HEK293T (cell line): ENCODE measurements around the gene DMAC2.
A peak's percentile ranks its signal among the peaks of the same experiment; 100 is the strongest.

Source experiments
- CTCF ChIA-PET: fragments of 350-600 bp; formaldehyde crosslinking; extraction: SDS; loops from one replicate; lab custom pipeline; 2021; ENCODE audit warnings: antibody characterized with exemption, inconsistent platforms; lab: Yijun Ruan, JAX
- POLR2A ChIA-PET: fragments of 350-600 bp; formaldehyde crosslinking; extraction: SDS; loops from one replicate; lab custom pipeline; 2020; ENCODE audit warnings: antibody characterized with exemption, inconsistent platforms; lab: Yijun Ruan, JAX
- DNase-seq: peaks from one replicate; pipeline ENCODE4 v3.0.0; 2012; ENCODE audit warnings: mixed read lengths; ENCODE audit errors: extremely low spot score
- ARNT ChIP-seq: fragments of 450-650 bp; IDR thresholded peaks from 2 replicates; pipeline ENCODE4 v1.6.1; 2017; ENCODE audit warnings: mild to moderate bottlenecking
- BHLHE40 ChIP-seq: fragments of 450-650 bp; IDR thresholded peaks from 2 replicates; pipeline ENCODE4 v1.6.1; 2016; ENCODE audit warnings: mild to moderate bottlenecking, moderate library complexity, borderline replicate concordance
- CTBP1 ChIP-seq: fragments of 450-650 bp; IDR thresholded peaks from 2 replicates; pipeline ENCODE4 v1.6.1; 2016; ENCODE audit warnings: borderline replicate concordance
- ELF4 ChIP-seq: fragments of 450-650 bp; IDR thresholded peaks from 2 replicates; pipeline ENCODE4 v1.6.1; 2017; ENCODE audit warnings: antibody characterized with exemption
- FOXA1 ChIP-seq: fragments of 450-650 bp; IDR thresholded peaks from 2 replicates; pipeline ENCODE4 v1.6.1; 2016; ENCODE audit warnings: mild to moderate bottlenecking
- FOXK2 ChIP-seq: fragments of 450-650 bp; IDR thresholded peaks from 2 replicates; pipeline ENCODE4 v1.6.1; 2016; ENCODE audit warnings: mild to moderate bottlenecking
- FOXM1 ChIP-seq: fragments of 450-650 bp; IDR thresholded peaks from 2 replicates; pipeline ENCODE4 v1.6.1; 2017; ENCODE audit warnings: mild to moderate bottlenecking, borderline replicate concordance
- HDGF ChIP-seq: fragments of 450-650 bp; IDR thresholded peaks from 2 replicates; pipeline ENCODE4 v1.6.1; 2017; ENCODE audit warnings: antibody characterized with exemption, borderline replicate concordance
- L3MBTL2 ChIP-seq: fragments of 450-650 bp; conservative IDR thresholded peaks from 2 replicates; pipeline ENCODE4 v1.6.1; 2016; ENCODE audit warnings: mild to moderate bottlenecking
- LEF1 ChIP-seq: fragments of 450-650 bp; IDR thresholded peaks from 2 replicates; pipeline ENCODE4 v1.6.1; 2017; ENCODE audit warnings: mild to moderate bottlenecking, borderline replicate concordance
- NFRKB ChIP-seq: fragments of 450-650 bp; IDR thresholded peaks from 2 replicates; pipeline ENCODE4 v1.6.1; 2016; ENCODE audit warnings: mild to moderate bottlenecking, moderate library complexity
- PKNOX1 ChIP-seq: fragments of 450-650 bp; IDR thresholded peaks from 2 replicates; pipeline ENCODE4 v1.6.1; 2016
- SP1 ChIP-seq: fragments of 450-650 bp; IDR thresholded peaks from 2 replicates; pipeline ENCODE4 v1.6.1; 2017
- SUZ12 ChIP-seq: fragments of 450-650 bp; IDR thresholded peaks from 2 replicates; pipeline ENCODE4 v1.6.1; 2016; ENCODE audit warnings: mild to moderate bottlenecking
- TARDBP ChIP-seq: fragments of 450-650 bp; IDR thresholded peaks from 2 replicates; pipeline ENCODE4 v1.6.1; 2016
- ZNF384 ChIP-seq: fragments of 450-650 bp; IDR thresholded peaks from 2 replicates; pipeline ENCODE4 v1.6.1; 2016

The DMAC2 gene

GRCh38 chr19:41399091-41399490 lies 40.6 kb downstream of the DMAC2 start:
- TF ChIP-seq L3MBTL2: no peak
- no peak for TF ChIP-seq TARDBP
- no peak for TF ChIP-seq BHLHE40
- TF ChIP-seq ARNT: no peak
- TF ChIP-seq SP1: no peak
- no peak for TF ChIP-seq CTBP1
- no peak for TF ChIP-seq FOXM1
- no peak for TF ChIP-seq ELF4
- TF ChIP-seq LEF1: no peak
- TF ChIP-seq SUZ12: no peak
- no peak for TF ChIP-seq NFRKB
- no peak for DNase-seq
- CTCF ChIA-PET: no interaction called here
- POLR2A ChIA-PET: interaction anchor here (0.9 to 1.9 kb wide), 2 partner anchors 10 to 40 kb away, joined by 5 to 8 read pairs; partner anchors contain the start of gene DMAC2

- CTCF ChIA-PET: no interaction called here
- TF ChIP-seq LEF1: no peak
- no peak for TF ChIP-seq FOXA1
- no peak for TF ChIP-seq SUZ12
- TF ChIP-seq PKNOX1: no peak
- TF ChIP-seq FOXK2: no peak
- no peak for TF ChIP-seq L3MBTL2
- no peak for TF ChIP-seq SP1
- no peak for TF ChIP-seq NFRKB
- no peak for DNase-seq
- POLR2A ChIA-PET: interaction anchor here (0.9 to 1.9 kb wide), 3 partner anchors 10 to 41 kb away, joined by 3 to 8 read pairs (median 5); partner anchors contain the start of gene DMAC2
These were observed 41.1 kb downstream of the DMAC2 start for GRCh38 chr19:41398598-41398997.

GRCh38 chr19:41398050-41398418 lies 41.7 kb downstream of the DMAC2 start:
- DNase-seq: no peak
- POLR2A ChIA-PET: interaction anchor here (1.0 to 1.9 kb wide), 2 partner anchors 11 to 42 kb away, joined by 3 to 8 read pairs; partner anchors contain the start of gene DMAC2
- CTCF ChIA-PET: no interaction called here
- TF ChIP-seq HDGF: no peak
- no peak for TF ChIP-seq L3MBTL2
- no peak for TF ChIP-seq PKNOX1
- no peak for TF ChIP-seq FOXK2
- TF ChIP-seq SUZ12: no peak
- TF ChIP-seq ELF4: no peak
- TF ChIP-seq ARNT: no peak
- TF ChIP-seq CTBP1: no peak
- TF ChIP-seq NFRKB: no peak
- TF ChIP-seq LEF1: no peak

- peak; percentile 25; the same call in 1 of the 2 replicates for TF ChIP-seq ARNT
- TF ChIP-seq L3MBTL2: peak; percentile 96
- peak; percentile 26; the same call in 1 of the 2 replicates for TF ChIP-seq PKNOX1
- peak; percentile 97 for TF ChIP-seq FOXK2
- peak; percentile 68 for TF ChIP-seq ELF4
- peak; percentile 93 for TF ChIP-seq NFRKB
- TF ChIP-seq TARDBP: no peak
- TF ChIP-seq SP1: no peak
- ChIA-PET CTCF (no interaction called here), POLR2A (interaction anchor here (1.0 kb wide), 1 partner anchor 42 kb away, joined by 3 read pairs; the partner anchor contains the start of gene DMAC2)
- peak; percentile 99 for DNase-seq
These were observed 42.3 kb downstream of the DMAC2 start, which contains the start of the genes BCKDHA and EXOSC5 for GRCh38 chr19:41397086-41398049. Gene BCKDHA (plus strand): TSS chr19:41397818. CDS start chr19:41397828, 10 bp downstream. Gene EXOSC5 (minus strand): TSS chr19:41397359. CDS start chr19:41397328, 31 bp downstream.

- ChIA-PET CTCF (no interaction called here), POLR2A (interaction anchor here (0.6 to 1.4 kb wide), 2 partner anchors 9 to 39 kb away, joined by 3 read pairs; no protein-coding TSS in a partner anchor)
- DNase-seq: no peak
- TF ChIP-seq ARNT (no peak), BHLHE40 (no peak), PKNOX1 (no peak), L3MBTL2 (no peak), SUZ12 (no peak), ZNF384 (no peak), FOXA1 (no peak), NFRKB (no peak), ELF4 (no peak), CTBP1 (no peak), HDGF (no peak), TARDBP (no peak), SP1 (no peak), LEF1 (no peak), FOXM1 (no peak), FOXK2 (no peak)
These were observed 44.4 kb downstream of the DMAC2 start for GRCh38 chr19:41395355-41395754.
